A549 treated with RU486 at 1 μM for 4 hours (cell line): ENCODE results near the gene AKIRIN2. TPM values are rescaled to one million over a fixed set of nuclear protein-coding genes. Genes with fewer than 3 reads are reported as not detected.

Experiments used
- total RNA-seq: library from RNA; stranded (reverse); fragments of 200-300 nt; extraction: Qiagen RNA extraction; gene quantifications from 5 replicates; pipeline ENCODE4 v1.2.3, GENCODE V29; 2022; ENCODE audit warnings: low read depth

Gene AKIRIN2
- 32.3 to 47.0 TPM (median 41.5 TPM) in 5 replicates for total RNA-seq

GRCh38 chr6:87701676-87702588 lies at the start of gene AKIRIN2:
Gene AKIRIN2, minus strand, starts transcription at chr6:87702233. Its CDS starts 549 bp downstream, at chr6:87701684.

Other genes with a start within 250 kb of the AKIRIN2 start
- 5.2 to 10.4 TPM (median 9.6 TPM) in 5 replicates for gene SLC35A1, start 229.3 kb downstream of the AKIRIN2 start, total RNA-seq
- gene RARS2, start 112.2 kb downstream of the AKIRIN2 start, total RNA-seq = 16.7 to 22.0 TPM (median 20.3 TPM) in 5 replicates
- 12.9 to 19.8 TPM (median 18.1 TPM) in 5 replicates for gene ORC3, start 112.1 kb downstream of the AKIRIN2 start, total RNA-seq